Urothelium cell line (cell line): ENCODE measurements around the gene CLRN3.

Experiments
- DNase-seq: peaks from one replicate; pipeline ENCODE4 v3.0.0; 2011; ENCODE audit warnings: low spot score, mixed read lengths
- FAIRE-seq: peaks from 2 replicates; lab custom pipeline; 2011; peaks lifted over from hg19 to GRCh38; lab: Jason Lieb, UNC

CLRN3 gene

DNA sequence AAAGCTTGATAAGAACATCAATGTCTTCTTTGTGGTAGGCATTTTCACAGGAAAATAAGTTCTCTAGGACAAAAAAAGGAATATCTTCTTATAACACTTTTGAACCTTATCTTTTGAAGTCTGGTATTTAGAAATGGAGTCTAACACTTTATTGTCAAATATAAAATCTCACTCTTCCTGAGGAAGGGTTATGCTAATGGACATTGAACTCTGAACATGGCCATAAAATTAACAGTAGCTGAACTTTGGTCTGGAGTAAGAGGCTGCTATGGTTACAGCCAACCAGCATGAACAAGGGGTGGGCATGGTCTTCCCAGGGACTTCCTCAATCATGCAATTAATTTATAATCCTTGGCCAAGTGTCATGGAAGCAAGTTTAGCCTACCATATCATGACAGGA is at the start of gene CLRN3:
Gene CLRN3 (minus strand): TSS at position 199 of the 400 bp plus-strand sequence. CDS start 157 bp downstream, at position 42.
- FAIRE-seq: no peak

DNA sequence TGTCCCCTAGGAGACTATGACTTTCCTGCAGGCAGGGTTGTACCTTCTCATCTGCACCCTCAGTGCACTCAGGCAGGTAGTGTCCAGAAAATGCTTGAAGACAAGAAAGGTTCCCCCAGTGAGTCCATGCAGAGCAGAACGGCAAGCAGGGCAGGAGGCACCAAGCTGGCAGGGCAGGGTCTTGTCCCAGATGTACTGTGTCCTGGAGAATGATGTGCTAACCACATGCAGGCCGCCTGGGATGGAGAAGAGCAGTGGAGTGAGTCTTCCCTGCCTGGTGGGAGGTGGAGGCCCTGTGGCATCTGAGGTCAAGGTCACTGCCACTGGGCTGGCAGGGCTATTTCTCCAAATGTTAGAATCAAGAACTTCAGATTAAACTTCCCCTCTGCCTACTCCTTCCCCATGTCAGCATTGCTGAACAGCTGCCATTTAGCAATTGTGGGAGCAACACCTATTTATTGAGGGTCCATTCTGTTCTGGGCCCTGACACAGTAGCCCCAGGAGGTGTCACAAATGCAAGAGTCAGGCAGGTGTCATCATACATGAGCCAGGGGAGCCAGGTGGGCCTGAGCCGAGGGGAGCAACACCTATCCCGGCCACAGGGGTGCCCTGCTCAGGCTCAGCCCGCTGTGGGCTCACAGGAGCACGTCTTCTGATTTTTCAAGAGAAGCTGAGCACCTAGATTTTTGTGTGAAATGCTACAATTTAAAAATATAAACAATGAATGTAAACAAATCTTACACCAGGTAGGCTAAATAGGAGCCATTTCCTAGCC is 48.3 kb upstream of the CLRN3 start:
- no peak for FAIRE-seq
- no peak for DNase-seq

More for the DNA sequence above, at the start of gene CLRN3:
- DNase-seq: no peak

DNA sequence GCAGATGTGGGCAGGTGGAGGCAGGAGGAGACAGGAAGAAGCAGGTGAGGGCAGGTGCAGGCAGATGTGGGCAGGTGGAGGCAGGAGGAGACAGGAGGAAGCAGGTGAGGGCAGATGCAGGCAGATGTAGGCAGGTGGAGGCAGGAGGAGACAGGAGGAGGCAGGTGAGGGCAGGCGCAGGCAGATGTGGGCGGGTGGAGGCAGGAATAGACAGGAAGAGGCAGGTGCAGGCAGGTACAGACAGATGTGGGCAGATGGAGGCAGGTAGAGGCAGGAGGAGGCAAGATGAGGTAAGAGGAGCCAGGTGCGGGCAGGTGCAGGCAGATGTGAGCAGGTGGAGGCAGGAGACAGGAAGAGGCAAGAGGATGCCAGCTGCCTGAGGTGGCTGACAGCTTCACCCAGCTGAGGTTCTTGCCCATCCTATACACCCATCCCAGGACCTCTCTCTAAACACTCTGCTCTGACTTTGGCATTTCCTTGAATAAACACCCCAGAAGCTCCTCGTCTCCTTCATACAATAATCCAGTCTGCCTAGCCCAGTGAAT is 47.1 kb upstream of the CLRN3 start:
- FAIRE-seq: no peak

DNA sequence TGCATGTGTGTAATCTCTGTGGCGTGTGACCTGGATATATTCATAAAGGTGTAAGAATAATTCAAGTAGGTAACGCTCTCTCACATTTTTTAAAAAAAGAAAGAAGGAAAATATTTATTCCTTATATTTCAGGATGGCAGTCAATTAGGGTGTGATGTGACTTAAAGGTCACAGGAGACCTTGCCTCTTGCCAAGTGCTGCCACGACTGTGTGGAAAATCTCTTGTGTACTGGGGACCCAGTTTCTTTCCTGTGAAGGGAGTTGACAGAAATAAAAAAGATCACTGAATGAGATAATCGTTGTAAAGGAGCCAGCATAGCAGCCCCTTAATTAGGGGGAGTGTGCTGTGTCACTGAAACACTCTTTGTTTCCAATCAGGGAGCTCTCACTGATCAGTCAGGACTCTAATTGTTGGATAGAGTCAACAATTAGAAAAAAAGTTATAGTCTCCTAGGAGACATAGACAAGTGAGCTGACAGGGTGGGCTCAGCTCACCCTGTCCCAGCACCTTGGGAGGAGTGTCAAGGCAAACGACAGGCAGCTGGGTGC is 45.2 kb upstream of the CLRN3 start:
- FAIRE-seq (no peak), DNase-seq (no peak)

More for the DNA sequence above, 47.1 kb upstream of the CLRN3 start:
- no peak for DNase-seq

- FAIRE-seq (no peak), DNase-seq (no peak)
Measured at GRCh38 chr10:127937069-127937468, 44.3 kb upstream of the CLRN3 start.

DNA sequence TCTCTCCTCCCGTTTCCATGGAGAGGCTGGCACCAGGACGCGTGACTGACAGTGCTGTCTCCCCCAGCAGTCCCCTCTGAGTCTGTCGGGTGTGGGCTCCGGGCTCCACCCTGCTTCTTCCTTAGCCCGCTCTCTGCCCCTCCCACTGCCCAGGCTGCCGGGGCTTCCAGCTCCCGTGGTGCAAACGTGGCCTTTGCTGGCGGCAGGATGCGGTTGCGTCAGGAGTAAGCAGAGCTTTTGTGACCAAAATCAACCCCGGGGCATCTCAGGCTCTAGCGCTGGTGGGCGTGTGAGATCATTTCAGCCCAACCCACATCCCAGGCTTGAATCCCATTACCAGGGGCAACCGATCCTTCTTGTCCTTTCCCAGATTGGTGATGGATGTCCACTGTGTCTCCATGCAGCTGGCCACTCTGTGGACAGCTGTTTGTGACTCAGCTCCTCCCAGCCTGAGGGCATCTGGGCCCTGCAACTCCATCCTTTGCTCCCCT is 42.4 kb upstream of the CLRN3 start:
- no peak for DNase-seq
- no peak for FAIRE-seq

GRCh38 chr10:127934383-127934782 is 41.6 kb upstream of the CLRN3 start:
- FAIRE-seq: no peak
- no peak for DNase-seq

DNA sequence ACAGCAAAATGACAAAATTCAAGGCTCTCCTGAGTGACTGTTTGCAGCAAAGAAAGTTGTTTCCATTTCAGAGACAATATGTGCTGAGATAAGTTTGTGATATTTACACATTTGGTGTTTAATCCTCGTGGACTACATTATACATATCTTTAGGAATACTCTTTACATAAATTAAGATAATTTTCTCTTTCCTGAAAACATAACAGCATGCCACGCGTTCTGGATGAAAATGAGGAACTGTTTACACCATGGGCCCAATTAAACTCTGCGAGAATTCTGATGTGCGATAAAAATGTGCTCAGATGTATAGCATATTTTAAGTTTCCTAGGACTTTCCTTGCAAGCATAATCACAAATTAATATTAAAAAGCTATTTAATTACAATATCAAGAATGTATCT is 40.5 kb upstream of the CLRN3 start:
- no peak for DNase-seq
- FAIRE-seq: no peak

DNA sequence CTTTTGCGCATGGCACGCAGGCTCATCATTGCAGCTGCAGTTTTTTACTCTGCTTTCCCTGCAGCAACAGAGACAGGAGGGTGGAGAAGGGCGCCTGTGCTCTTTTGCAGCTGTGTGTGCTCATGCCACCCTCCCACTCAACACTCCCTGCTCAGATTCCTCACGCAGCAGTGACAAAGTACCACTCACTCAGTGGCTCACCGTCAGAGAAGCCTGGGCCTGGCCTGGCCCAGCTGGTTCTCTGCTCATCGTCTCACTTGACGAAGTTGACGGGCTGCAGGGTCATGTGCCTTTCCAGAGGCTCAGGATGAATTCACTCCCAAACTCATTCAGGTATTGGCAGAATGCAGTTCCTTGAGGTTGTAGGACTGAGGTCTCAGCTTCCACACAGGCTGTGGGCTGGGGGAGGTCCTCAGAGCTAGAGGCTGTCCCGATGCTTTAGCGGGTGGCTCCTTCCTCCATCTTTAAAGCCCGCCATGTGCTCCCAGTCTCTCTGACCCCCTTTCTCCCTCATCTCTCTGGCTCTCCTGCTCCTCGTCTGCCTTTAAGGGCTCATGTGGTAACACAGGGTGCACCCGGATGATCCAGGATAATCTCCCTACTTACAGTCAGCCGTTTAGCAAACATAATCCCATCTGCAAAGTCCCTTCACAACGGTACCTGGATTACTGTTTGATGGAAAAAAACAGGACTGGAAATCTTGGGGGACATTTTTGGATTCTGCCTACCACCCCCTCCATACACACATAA is 40.0 kb upstream of the CLRN3 start:
- no peak for DNase-seq
- FAIRE-seq: no peak

- DNase-seq: no peak
- no peak for FAIRE-seq
Measured at GRCh38 chr10:127928021-127928806, 35.5 kb upstream of the CLRN3 start.

GRCh38 chr10:127926455-127926854 is 33.7 kb upstream of the CLRN3 start:
- DNase-seq (no peak), FAIRE-seq (no peak)

GRCh38 chr10:127925471-127926207 is 32.9 kb upstream of the CLRN3 start:
- DNase-seq: no peak
- FAIRE-seq: no peak

DNA sequence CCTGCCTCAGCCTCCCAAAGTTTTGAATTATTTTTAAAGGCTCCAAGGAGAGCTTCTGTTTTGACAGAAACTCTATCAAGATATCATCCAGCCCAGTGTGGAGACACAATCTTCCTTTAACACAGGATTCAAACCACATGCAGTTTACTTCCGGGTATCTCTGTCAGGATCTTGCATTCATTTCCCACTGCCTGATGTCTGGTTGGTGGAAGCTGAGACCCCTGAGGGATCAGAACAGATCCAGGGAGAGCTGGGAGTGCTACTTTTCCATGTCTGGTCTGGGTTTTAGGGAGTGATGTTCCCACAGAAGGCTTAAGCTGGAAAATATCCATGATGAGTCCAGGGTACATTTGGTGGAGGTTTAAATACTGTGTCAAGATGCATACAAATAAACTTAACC is 30.9 kb upstream of the CLRN3 start:
- no peak for FAIRE-seq
- no peak for DNase-seq

DNA sequence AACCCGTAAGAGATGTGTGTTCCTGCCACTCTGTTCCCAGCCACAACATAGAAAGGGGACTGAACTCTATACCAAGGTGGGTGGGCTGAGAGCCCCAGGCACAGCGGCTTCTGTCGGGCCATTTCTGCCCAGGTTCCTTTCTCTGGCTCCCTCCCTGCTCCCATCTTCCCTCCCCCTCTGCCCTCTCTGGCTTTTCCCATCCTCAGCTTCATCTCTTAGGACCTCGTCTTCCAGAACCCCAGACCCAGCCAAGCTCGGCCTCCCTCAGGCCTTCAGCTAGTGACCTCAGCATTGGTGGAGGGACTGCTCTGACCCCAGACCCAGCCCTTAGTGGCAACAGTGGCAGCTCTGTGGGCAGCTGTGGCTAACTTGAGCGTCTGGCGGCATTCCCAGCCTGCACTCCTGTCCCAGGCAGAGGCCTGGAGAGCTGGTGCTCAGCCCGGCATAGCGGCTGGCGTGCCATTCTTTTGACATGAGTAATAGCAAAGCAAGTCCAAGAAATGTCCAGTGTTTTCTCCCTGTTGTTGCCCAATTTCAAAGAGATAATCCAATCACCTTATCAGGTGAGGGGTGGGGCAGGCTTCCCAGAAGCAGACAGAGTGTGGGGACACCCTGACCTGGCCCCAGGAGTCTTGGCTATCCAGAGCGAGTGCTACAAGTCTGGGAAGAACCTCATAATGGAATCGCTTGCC is 30.1 kb upstream of the CLRN3 start:
- DNase-seq (peak; percentile 85), FAIRE-seq (no peak)

DNA sequence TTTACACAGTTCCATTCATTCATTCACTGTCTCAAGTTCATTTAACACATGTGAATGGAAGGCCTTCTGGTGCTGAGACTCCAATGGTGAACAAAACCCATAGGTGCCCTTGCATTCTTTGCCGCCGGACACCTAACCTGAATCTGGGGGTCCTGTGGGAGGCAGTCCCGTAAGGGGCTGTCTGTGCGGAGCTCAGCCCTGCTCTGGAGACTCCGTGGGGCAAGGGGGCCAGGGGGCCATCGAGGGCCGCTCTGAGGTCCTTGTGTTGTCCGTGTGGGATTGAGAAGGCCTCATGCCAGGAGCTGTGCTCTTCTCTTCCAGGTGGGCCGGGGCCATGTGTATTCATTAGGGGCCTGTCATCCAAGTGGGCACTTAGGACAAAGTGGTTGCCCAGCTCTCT is 29.5 kb upstream of the CLRN3 start:
- DNase-seq (no peak), FAIRE-seq (no peak)

DNA sequence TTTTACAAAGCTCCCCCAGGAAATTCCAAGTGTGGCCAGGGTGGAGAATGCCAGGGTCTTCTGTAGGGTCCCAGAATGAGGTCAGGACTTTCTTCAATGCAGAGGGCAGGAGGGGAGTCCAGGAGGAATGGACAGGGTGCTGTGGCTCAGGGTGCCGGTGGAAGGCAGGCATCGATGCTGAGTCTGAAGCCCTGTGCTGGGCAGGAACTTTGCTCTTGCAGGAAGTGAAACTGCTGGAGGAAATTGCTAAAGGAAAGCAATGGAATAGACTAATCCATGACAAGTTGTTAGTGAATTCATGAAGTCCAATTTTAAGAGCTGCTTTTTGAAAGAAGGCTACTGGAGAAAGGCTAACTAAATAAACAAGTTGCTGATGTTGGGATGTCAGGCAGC is 29.0 kb upstream of the CLRN3 start:
- FAIRE-seq: no peak
- no peak for DNase-seq

- DNase-seq (no peak), FAIRE-seq (no peak)
Measured at GRCh38 chr10:127921075-127921752, 28.5 kb upstream of the CLRN3 start.

DNA sequence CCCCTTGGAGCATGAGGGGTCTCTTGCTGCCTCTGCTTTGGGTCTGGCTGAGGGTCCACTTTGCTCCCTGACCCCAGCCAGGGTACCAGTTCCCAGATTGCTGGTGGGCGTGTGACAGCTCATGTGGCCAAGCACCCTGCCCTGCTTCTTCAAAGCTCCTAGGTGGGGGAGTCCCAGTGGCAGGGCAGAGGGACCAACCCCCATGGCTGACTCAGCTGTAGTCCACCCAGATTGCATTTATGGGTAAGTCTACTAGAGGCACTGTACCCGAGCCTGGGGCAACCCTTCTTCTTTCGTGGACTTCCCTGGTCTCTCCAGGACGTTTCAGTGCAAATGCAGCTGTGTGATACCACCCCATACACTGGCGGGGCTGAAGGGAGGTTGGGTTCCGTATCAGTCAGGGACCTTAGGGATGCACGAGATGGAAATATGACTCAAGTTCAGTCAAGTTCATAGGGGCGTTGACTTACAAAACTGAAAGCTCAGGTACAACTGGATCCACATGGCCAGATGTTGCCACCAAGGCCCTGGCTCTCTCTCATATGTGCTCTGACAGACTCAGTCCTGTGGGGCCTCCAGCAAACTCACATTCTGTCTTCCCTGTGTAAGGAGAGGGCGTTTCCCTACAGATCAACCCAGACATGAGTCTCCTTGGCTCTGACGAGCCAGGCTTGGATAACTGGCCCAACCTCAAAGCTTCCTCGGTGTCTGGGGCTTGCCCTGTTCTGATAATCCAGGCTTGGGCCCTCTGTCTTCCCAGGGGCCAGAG is 27.7 kb upstream of the CLRN3 start:
- FAIRE-seq (no peak), DNase-seq (no peak)
